T47D (cell line): ENCODE data around the gene TMEM217.
"Not testable (repeated sequence)": the region's sequence is repeated elsewhere in the genome, so short reads cannot be mapped to it uniquely, and the experiment has no call there.

Experiments
- DNase-seq, 2 experiments: peaks; one replicate each; pipeline versions ENCODE4 v3.0.0 to v3.0.0-alpha.2; 2011 to 2012; ENCODE audit warnings: low read depth in 1 of 2, low spot score in 1 of 2
- JUND ChIP-seq: IDR thresholded peaks from 2 replicates; pipeline ENCODE4 v1.6.1; 2012; ENCODE audit warnings: low read depth
- in situ Hi-C: cut with HindIII; loops from 2 replicates; pipeline ENCODE4 v1.10.0; 2016; ENCODE audit warnings: low sequenced_read_pairs, low pct_unique_long_range_greater_than_20kb

The TMEM217 gene

DNA sequence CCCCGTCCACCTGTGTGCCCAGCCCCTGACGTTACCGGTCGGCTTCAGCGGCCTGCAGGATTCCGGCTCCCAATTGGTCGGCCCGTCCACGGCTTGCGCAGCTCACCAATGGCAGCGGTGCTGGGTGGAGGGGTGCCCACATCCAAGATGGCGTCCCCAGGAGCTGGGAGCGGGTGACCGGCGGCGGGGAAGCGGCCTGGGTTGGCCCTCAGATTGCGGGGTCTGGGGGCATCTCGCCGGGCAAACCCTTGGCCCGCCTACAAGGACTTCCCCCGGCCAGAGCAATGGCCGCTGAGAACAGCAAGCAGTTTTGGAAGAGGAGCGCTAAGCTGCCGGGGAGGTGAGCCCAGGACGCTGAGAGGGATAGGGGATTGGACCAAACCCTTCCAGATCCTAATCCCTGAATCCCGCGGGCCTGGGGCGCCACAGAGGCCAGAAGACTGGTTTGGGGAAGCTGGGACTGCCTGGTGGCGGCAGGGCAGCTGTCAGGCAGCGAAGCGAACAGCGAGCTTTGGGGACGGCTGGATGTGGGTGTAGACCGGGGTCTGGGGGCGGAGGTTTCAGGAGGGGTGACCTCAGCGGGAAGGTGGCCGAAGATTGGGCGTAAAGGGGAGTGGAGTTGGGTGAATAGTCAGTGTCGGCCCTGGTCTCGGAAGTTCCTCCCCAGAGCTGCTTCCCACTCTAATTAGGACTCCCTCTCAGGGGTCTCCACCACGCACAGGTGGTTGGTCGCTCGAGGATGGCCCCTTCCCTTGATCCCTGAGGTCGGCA, at the start of gene TMEM217, which contains the start of gene TBC1D22B:
Gene TMEM217 (minus strand): TSS at position 511 of the 771 bp plus-strand sequence. CDS start 39,114 bp downstream, outside the sequence.
Gene TBC1D22B (plus strand): TSS at position 139 of the 771 bp plus-strand sequence. CDS start 146 bp downstream, at position 285.
- DNase-seq, result peak; percentile 96 to 97
- no peak for TF ChIP-seq JUND
- in situ Hi-C loops, result no loop called here

DNA sequence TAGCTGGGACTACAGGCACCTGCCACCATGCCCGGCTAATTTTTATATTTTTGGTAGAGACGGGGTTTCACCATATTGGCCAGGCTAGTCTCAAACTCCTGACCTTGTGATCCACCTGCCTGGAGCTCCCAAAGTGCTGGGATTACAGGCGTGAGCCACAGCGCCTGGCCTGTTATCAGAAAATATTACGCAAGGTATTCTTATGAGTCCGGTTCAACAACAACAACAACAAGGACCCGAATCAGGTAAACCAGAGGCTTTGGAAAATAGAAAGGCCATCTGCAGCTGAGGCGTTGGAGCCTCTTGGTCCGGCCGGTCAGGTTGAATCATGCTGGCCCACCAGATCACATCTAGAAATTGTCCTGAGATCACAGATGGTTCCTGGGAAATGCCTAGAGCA, 49.5 kb upstream of the TMEM217 start:
- in situ Hi-C loops, result not testable (repeated sequence)
- peak in 1 of 2 experiments; percentile 67 for DNase-seq

DNA sequence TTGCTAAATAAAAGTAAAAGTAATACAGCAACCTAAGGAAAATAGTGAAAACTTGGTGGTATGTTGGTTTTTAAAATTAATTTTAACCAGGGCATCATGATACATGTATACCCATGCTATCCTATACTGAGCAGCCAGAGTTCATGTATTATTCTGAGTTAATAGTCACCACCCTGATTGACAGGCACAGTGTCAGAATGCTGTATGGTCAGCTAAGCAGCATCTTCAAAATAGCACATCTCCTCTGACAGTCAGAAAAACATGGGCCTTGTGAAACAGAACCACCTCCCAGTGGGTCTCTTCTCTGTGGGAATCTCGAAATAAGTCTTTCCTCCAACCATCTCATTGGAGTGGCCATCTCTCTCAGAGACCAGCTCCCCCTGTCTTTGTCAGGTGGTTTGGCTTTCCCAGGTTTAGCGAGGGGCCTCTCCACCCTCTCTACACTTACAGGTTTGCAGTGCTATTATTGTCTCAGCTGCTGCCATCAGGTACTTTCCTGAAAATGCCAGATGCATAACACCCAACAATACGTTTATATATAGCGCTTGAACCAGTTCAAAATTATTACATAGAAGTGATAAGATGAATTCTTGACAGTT, 48.8 kb upstream of the TMEM217 start:
- in situ Hi-C loops, result no loop called here
- DNase-seq, result no peak
- TF ChIP-seq JUND, result no peak

DNA sequence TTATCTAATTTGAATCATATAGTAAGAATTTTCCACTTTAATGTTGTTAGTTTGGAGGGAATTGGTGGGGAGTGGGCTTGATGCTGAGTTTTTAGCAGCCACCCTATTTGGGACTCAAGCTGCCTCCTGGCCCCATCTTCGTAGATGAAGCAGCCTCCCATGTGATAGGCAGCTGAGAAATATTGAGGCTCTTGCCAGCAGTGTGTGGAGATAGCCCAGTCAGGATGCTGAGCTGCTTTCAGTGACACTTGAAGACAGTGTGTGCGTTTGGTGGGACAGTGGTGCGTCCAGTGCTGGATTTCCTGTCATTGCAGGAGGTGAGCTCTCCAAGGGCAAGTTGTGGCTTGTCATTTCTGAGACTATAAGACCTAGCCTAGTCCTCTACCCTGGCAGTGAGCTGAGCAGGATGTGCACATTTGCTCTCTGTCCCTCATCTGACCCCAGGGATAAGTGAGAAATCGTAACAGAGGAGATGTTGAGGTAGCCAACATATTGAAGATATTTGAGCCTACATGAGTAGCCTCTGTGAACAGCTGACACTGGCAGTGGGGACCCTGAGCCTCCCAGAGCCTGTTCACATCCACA, 48.0 kb upstream of the TMEM217 start:
- no peak for DNase-seq
- in situ Hi-C loops, result no loop called here
- TF ChIP-seq JUND, result no peak

DNA sequence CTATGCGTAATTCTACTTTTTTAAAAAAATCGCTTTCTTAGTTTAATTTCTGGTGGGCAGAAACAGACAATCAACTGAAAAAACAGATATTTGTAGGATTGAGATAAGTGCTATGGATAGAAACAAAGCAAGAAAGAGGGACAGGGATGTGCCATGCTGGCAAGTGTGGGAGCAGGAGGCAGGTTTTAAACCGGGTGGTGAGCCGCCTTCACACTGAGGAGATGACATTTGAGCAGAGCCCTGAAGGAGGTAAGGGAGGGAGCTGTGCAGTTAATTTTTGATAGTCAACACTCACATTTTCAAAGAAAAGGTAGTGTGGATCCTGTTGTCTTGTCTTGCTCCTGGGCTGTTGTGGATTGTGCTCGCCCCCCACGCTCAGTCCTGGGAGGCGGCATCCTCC, 46.8 kb upstream of the TMEM217 start:
- DNase-seq, result no peak
- in situ Hi-C loops, result no loop called here
- no peak for TF ChIP-seq JUND

DNA sequence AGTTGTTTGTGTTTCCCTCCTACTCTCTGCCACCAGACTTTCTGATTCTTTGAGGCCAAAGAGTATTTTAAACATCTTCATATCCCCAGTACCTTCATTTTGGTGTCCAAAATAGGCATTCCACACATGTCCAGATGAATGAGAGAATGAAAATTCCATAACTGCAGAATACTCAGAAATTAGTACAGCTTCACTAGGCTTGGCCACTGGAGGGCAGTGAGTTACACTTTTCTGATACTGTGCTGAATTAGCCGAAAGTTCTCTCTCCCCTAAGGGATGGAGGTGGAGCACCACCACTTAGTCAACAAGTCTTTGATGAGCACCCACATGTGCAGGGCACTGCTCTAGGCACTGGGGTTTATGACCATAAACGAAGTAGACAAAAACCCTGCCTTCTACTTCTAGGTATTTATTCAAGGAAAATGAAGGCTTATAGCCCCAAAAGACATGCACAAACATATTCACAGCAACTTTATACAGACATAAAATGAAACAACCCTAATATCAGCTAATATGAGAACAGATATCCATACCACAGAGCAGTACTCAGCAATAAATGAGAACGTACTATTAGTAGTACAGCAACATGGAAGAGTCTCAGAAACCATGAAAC, 46.1 kb upstream of the TMEM217 start:
- peak; percentile 28 to 55 for DNase-seq
- no peak for TF ChIP-seq JUND
- in situ Hi-C loops, result no loop called here

DNA sequence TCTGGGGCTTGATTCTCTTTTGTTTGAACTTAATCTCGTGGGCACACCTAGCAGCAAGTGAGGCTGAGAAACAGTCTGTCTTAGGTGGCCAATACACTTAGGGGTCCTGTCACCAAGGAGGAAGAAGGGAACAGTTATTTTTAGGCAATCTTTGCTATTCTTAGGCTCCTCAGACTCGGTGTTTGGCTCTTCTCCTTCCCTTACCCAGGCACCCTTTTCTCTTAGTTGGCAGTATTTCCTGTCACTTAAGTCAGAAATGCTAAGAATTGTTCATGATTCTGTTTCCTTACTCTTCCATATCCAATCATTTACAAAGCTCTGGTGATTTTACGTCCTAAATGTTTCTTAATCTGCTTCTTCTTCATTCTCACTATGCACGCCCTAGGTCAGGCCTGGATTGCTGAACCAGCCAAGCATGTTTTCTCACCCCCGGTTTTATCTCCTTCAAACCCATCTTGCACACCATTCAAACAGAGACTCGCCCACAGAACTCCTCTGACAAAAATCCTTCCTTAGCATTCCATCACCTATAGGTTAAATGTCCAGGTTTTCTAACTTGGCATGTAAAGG, 45.2 kb upstream of the TMEM217 start:
- peak in 1 of 2 experiments; percentile 6 for DNase-seq
- TF ChIP-seq JUND, result no peak
- in situ Hi-C loops, result no loop called here

DNA sequence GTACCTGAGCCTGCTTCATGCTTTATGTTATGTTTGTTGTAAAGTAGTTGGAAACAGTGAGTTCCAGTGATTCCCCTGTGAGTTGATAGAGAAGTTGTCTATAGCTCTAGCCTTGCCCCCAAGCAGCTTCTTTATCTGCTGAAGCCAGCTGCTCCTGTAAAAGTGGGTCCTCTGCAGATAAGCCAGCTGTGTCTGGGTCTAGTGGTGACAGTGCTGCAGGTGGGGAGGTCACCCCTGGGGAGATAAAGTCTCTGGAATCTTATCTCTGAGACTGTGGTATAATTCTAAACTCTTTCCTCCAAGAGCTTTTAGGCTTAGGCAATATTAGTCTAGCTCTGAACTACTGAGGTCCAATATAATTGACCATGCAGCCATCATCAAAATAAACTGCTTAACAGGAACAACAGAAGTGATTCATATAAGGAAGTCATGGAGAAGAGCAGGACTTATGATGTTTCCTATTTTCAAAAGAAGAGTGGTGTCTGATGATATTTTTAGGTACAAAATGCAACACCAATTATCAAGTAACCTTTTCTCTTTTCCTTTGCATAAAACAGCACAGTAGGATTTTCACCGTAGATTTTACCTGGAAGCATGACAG, 44.2 kb upstream of the TMEM217 start:
- in situ Hi-C loops, result no loop called here
- TF ChIP-seq JUND, result no peak
- no peak for DNase-seq

DNA sequence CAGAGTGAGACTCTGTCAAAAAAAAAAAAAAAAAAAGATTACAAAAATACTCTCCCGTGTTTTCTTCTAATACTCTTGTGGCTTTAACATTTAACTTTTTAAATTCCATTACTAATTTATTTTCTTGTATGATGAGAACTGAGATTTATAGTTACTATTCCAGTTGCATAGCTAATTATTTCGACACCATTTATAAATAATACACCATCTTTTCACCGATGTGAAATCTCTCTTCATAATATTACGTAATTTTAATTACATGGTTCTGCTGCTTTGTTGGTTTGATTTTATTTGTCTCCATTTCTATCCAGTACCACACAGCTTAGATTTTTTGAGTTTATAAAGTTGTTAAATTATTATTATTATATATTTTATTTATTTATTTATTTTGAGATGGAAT, 42.0 kb upstream of the TMEM217 start:
- no peak for TF ChIP-seq JUND
- in situ Hi-C loops, result no loop called here
- no peak for DNase-seq

DNA sequence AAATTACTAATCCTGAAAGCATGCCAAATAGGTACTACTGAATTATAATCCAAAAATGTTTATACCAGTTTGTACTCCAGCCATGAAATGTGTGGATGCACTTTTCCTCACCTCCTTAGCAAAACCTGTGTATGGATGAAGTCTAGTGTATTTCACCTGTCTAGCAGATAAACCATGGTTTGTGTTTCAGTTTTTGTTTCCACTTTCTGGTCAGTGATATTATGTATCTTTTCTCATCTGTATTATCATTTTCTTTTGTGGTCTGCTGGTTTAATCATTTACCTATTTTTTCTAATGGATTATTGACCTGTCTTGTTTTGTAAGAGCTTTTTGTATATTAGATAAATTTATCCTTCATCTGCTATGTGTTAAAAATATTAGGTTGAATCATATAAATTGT, 41.0 kb upstream of the TMEM217 start:
- DNase-seq, result no peak
- no peak for TF ChIP-seq JUND
- in situ Hi-C loops, result no loop called here

DNA sequence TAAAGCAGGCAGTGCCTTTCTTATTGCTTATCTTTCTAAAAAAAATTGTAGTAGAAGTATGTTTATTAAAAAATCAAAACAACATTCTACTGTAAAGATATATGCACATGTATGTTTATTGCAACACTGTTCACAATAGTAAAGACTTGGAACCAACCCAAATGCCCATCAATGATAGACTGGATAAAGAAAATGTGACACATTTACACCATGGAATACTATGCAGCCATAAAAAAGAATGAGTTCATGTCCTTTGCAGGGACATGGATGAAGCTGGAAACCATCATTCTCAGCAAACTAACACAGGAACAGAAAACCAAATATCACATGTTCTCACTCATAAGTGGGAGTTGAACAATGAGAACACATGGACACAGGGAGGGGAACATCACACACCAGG, 39.7 kb upstream of the TMEM217 start:
- in situ Hi-C loops, DNase-seq: not testable (repeated sequence)

DNA sequence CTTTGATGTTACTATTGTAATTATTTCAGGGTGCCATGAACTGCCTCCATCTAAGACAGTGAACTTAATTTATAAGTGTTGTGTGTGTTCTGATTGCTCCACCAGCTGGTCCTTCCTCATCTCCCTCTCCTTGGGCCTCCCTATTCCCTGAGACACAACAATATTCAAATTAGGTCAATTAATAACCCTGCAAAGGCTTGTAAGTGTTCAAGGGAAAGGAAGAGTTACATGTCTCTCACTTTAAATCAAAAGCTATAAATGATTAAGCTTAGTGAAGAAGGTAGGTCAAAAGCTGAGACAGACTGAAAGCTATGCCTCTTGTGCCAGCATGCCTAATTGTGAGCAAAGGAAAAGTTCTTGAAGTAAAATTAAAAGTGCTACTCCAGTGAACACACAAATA, 35.5 kb upstream of the TMEM217 start:
- in situ Hi-C loops, result no loop called here
- no peak for DNase-seq
- TF ChIP-seq JUND, result no peak
